Peyer's patch (tissue), 4 donors: ENCODE results near the gene NIPBL.

ENCODE experiments used
- CTCF ChIP-seq, 6 experiments: fragments of 450-650 bp in 4 of 6; fragments of 200-600 bp in 2 of 6; sonication (generic) in 1 of 6; IDR thresholded peaks; one replicate each; pipeline ENCODE4 v1.5.1; 2017 to 2019; ENCODE audit warnings: antibody characterized with exemption in 6 of 6, mild to moderate bottlenecking in 3 of 6, moderate library complexity in 1 of 6
- POLR2A ChIP-seq, 2 donors: fragments of 450-650 bp; IDR thresholded peaks; one replicate each; pipeline ENCODE4 v1.5.1; 2017; ENCODE audit warnings: antibody characterized with exemption in 2 of 2, mild to moderate bottlenecking in 2 of 2, moderate library complexity in 2 of 2

GRCh38 chr5:37111426-37112382 lies 235.1 kb downstream of the NIPBL start:
- TF ChIP-seq CTCF (IDR thresholded peaks at IDR 0.05) (no peak), POLR2A (IDR thresholded peaks at IDR 0.05) (no peak)
